HG03342 (cell line): Measurements from ENCODE around the gene HCAR3.
"Not testable (repeated sequence)": the region's sequence is repeated elsewhere in the genome, so short reads cannot be mapped to it uniquely, and the experiment has no call there.

ENCODE experiments used
- ATAC-seq: cut with Tn5 transposase; IDR thresholded peaks from one replicate; pipeline ENCODE4 v1.9.1; 2021; ENCODE audit warnings: mild to moderate bottlenecking, moderate library complexity; ENCODE audit not compliant: unreplicated experiment

The HCAR3 gene

GRCh38 chr12:122724641-122725243 lies 8.1 kb upstream of the HCAR3 start:
- ATAC-seq, result no peak

DNA sequence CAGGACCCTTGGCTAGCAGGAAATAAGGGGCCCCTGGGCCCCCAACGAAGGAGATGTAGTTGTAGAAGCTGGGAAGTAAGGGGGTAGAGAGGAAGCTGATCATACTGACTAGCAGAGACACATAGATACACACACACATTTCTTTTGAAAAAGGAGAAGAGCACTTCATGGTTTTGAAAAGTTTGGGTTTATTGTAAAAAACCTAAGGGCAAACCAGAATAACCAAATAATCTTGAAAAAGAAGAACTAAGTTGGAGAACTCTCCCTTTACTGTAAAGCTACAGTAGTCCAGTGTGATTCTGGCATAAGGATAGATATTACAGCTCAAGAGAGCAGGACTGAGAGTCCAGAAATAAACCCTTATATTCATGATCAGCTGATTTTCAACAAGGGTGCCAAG lies 5.8 kb upstream of the HCAR3 start:
- no peak for ATAC-seq

GRCh38 chr12:122721057-122721545 lies 4.5 kb upstream of the HCAR3 start:
- ATAC-seq, result no peak

GRCh38 chr12:122715211-122715610 lies 1.4 kb downstream of the HCAR3 start:
- not testable (repeated sequence) for ATAC-seq

GRCh38 chr12:122713491-122714188 lies 3.0 kb downstream of the HCAR3 start:
- not testable (repeated sequence) for ATAC-seq

DNA sequence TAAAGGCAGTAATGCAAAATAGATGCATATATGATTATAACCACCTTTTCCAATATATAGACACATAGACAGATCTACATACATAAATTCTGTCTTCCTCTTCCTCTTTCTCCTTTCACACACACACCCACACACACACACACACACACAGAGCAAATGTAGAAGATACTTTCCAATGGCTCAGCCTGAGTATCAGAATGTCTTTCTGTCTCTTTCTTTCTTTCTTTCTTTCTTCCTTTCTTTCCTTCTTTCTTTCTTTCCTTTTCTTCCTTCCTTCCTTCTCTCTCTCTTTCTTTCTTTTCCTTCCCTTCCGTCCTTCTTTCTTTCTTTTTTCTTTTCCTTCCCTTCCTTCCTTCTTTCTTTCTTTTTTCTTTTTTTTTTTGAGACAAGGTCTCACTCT lies 5.3 kb downstream of the HCAR3 start:
- not testable (repeated sequence) for ATAC-seq

GRCh38 chr12:122710341-122710740 lies 6.3 kb downstream of the HCAR3 start:
- not testable (repeated sequence) for ATAC-seq

DNA sequence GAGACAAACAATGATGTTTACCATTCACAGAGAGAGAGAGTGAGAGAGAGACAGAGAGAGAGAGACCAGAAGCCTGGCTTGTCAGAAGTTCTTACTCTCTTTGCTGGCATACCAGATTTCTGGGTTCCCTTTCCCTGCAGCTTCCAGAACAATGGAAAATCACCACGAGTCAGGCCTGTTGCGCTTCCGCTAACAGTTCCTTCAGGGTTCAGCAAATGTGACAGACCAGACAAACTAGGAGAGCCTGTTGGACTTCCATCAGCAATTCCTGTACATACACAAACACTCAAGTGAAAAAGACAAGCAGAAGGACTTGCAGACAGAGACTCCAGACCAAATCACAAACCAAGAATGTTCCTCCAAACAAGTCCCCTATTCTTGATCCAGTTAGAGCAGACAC lies 7.3 kb downstream of the HCAR3 start:
- ATAC-seq, result not testable (repeated sequence)

GRCh38 chr12:122703841-122704240 lies 12.8 kb downstream of the HCAR3 start:
- ATAC-seq, result not testable (repeated sequence)

DNA sequence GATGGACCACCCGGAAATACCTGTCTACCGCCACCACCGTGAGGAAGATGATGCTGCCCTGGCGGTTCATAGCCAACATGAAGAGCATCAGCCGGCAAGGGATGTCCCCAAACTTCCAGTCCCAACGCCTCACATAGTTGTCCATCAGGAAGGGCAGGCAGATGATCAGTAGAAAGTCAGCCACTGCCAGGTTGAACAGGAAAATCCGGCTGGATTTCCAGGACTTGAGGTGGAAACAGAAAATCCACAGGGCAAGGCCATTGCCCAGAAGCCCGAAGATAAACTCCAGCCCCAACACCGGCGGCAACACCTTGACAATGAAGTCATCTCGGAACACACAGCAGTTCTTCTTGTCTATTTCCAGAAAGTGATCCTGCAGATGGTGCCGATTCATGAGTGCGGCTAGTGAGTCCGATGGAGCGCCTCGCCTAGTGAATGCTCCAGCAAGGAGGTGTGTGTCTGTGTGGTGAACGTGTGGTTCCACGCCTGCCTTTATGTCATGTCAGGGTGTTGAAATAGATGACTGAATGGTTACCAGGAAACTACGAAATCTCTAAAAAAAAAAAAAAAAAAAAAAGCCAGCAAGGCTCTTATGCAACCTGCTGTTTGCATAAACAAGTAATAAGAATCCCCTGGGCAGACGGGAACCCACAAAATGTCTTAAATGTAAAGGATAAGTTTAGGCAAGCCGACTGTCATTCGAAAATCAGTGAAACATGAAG lies 13.6 kb downstream of the HCAR3 start, which contains the start of gene HCAR2:
Gene HCAR2, minus strand, starts transcription at position 468 of the 722 bp plus-strand sequence. Its CDS starts 74 bp downstream, at position 394.
- not testable (repeated sequence) for ATAC-seq

DNA sequence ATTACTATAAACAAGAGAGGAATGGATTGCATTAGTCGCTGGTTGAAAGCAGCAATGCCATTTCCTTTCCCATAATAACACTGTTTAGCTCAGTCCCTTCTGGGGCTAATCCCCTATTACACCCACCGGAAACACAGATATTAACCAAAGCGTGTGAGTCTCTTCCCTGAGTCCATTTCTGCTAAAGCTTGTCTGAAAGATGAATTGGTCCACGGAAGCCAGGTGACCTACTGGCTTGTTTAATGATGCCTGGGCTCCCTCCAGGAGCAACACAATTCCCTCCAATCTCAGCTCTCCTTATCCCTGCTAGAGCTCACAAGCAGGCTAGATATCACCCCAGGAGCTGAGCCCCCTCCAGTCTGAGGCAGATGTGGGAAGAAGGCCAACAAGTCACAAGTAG lies 15.1 kb downstream of the HCAR3 start:
- not testable (repeated sequence) for ATAC-seq

GRCh38 chr12:122700038-122700710 lies 16.4 kb downstream of the HCAR3 start:
- ATAC-seq, result not testable (repeated sequence)

- not testable (repeated sequence) for ATAC-seq
Observed at GRCh38 chr12:122696922-122697321, 19.7 kb downstream of the HCAR3 start.

DNA sequence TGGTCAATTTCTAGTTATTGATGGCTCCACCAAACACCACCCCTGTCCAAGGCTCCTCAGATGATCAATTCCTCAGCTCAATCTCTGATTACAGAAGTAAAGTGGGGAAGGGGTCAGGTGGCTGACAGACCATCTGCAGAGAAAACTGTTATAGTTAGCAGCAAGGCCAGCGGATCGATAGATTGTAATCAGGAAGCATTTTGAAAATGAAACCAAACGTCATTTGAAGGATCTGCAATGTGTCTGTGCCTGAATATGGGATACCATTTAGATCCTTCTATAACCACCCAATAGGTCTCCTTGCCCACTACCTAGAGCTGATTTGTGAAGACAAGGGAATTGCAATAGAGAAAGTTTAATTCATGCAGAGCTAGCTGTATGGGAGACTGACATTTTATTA lies 25.0 kb downstream of the HCAR3 start:
- ATAC-seq, result no peak

GRCh38 chr12:122688291-122688690 lies 28.3 kb downstream of the HCAR3 start:
- ATAC-seq, result no peak

GRCh38 chr12:122687086-122687485 lies 29.5 kb downstream of the HCAR3 start:
- ATAC-seq, result no peak

- ATAC-seq, result no peak
Observed at GRCh38 chr12:122686538-122686937, 30.1 kb downstream of the HCAR3 start.

- no peak for ATAC-seq
Observed at GRCh38 chr12:122684297-122684813, 32.3 kb downstream of the HCAR3 start.

- no peak for ATAC-seq
Observed at GRCh38 chr12:122681814-122682213, 34.8 kb downstream of the HCAR3 start.

GRCh38 chr12:122680989-122681388 lies 35.6 kb downstream of the HCAR3 start:
- not testable (repeated sequence) for ATAC-seq

DNA sequence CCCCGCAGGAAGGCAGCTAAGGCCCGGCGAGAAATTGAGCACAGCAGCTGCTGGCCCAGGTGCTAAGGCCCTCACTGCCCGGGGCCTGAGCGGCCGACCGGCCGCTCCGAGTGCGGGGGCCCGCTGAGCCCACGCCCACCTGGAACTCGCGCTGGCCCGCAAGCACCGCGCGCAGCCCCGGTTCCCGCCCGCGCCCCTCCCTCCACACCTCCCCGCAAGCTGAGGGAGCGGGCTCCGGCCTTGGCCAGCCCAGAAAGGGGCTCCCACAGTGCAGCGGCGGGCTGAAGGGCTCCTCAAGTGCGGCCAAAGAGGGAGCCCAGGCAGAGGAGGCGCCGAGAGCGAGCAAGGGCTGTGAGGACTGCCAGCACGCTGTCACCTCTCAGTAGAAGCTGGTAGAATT lies 39.8 kb downstream of the HCAR3 start:
- not testable (repeated sequence) for ATAC-seq
